NCI-H1105 (cell line): ENCODE data around the gene LMO2.
"Not testable (repeated sequence)": the region's sequence is repeated elsewhere in the genome, so short reads cannot be mapped to it uniquely, and the experiment has no call there.

Source experiments
- DNase-seq: peaks from one replicate; lab custom pipeline; 2025; lab: John Stamatoyannopoulos, UW

LMO2 gene

GRCh38 chr11:33891714-33892327, at the start of gene LMO2:
Gene LMO2 (minus strand): TSS chr11:33892076. CDS start chr11:33869716, 22,360 bp downstream.
- peak; percentile 94 for DNase-seq

GRCh38 chr11:33940538-33940815, 48.6 kb upstream of the LMO2 start:
- DNase-seq = no peak

- no peak for DNase-seq
Observed at GRCh38 chr11:33936725-33937604, 45.1 kb upstream of the LMO2 start.

- DNase-seq = no peak
Observed at GRCh38 chr11:33935461-33936456, 43.9 kb upstream of the LMO2 start.

GRCh38 chr11:33935005-33935404, 43.1 kb upstream of the LMO2 start:
- no peak for DNase-seq

GRCh38 chr11:33934450-33934849, 42.6 kb upstream of the LMO2 start:
- no peak for DNase-seq

- no peak for DNase-seq
Observed at GRCh38 chr11:33933602-33934001, 41.7 kb upstream of the LMO2 start.

GRCh38 chr11:33932721-33933120, 40.8 kb upstream of the LMO2 start:
- no peak for DNase-seq

GRCh38 chr11:33931739-33932366, 40.0 kb upstream of the LMO2 start:
- DNase-seq = not testable (repeated sequence)

- no peak for DNase-seq
Observed at GRCh38 chr11:33931067-33931466, 39.2 kb upstream of the LMO2 start.

- DNase-seq = peak; percentile 52
Observed at GRCh38 chr11:33930317-33931021, 38.6 kb upstream of the LMO2 start.

GRCh38 chr11:33928564-33928963, 36.7 kb upstream of the LMO2 start:
- no peak for DNase-seq

GRCh38 chr11:33926671-33927552, 35.0 kb upstream of the LMO2 start:
- no peak for DNase-seq

GRCh38 chr11:33924341-33924740, 32.5 kb upstream of the LMO2 start:
- DNase-seq = no peak

GRCh38 chr11:33923626-33924025, 31.8 kb upstream of the LMO2 start:
- no peak for DNase-seq

GRCh38 chr11:33920838-33921613, 29.1 kb upstream of the LMO2 start:
- no peak for DNase-seq

- DNase-seq = no peak
Observed at GRCh38 chr11:33919645-33920044, 27.8 kb upstream of the LMO2 start.

GRCh38 chr11:33917402-33917801, 25.5 kb upstream of the LMO2 start:
- not testable (repeated sequence) for DNase-seq

- no peak for DNase-seq
Observed at GRCh38 chr11:33916736-33917135, 24.9 kb upstream of the LMO2 start.
